ENCODE measurements around the gene NOA1.

Gene NOA1

DNA sequence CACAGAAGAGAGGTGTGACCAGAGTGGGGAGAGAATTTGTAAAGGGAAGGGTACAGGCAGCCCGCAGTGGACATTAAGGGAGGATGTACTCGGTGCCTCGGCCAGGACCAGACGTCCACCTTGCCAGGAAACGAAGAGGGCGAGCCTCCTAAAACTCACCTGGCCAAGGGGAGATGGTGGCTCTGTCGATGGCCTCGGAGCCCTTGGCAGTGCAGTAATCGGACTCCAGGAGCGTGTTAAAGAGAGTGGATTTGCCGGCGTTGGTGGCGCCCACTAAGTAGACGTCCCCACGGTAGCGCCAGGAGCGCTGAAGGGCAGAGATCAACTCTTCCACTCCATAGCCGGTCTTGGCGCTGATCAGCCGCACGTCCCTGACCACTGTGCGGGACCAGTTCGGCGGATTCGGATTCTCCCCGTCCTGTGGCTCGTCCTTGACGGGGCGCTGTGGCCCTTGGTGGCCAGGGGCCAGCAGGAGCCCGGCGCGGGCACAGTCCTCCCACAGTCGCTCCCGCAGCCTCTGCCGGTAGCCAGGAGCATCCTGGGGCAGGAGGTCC is 1.0 kb downstream of the NOA1 start:
- TF ChIP-seq CTCF (IDR thresholded peaks at IDR 0.05; ENCODE audit: low read depth, low read length), result no peak
- no peak for DNase-seq (ENCODE audit: extremely low read depth, low read depth)

- TF ChIP-seq CTCF (IDR thresholded peaks at IDR 0.05; ENCODE audit: low read depth, low read length), result no peak
- DNase-seq (ENCODE audit: extremely low read depth, low read depth), result no peak
Observed at GRCh38 chr4:56973336-56973735, 4.1 kb downstream of the NOA1 start.

- no peak for TF ChIP-seq CTCF (IDR thresholded peaks at IDR 0.05; ENCODE audit: low read depth, low read length)
- no peak for DNase-seq (ENCODE audit: extremely low read depth, low read depth)
Observed at GRCh38 chr4:56972809-56973208, 4.6 kb downstream of the NOA1 start.

GRCh38 chr4:56972389-56972788 is 5.0 kb downstream of the NOA1 start:
- no peak for TF ChIP-seq CTCF (IDR thresholded peaks at IDR 0.05; ENCODE audit: low read depth, low read length)
- DNase-seq (ENCODE audit: extremely low read depth, low read depth), result no peak

GRCh38 chr4:56971383-56971782 is 6.0 kb downstream of the NOA1 start:
- no peak for DNase-seq (ENCODE audit: extremely low read depth, low read depth)
- no peak for TF ChIP-seq CTCF (IDR thresholded peaks at IDR 0.05; ENCODE audit: low read depth, low read length)

- DNase-seq (ENCODE audit: extremely low read depth, low read depth), result no peak
- TF ChIP-seq CTCF (IDR thresholded peaks at IDR 0.05; ENCODE audit: low read depth, low read length), result no peak
Observed at GRCh38 chr4:56961107-56961500, 16.3 kb downstream of the NOA1 start.

- no peak for DNase-seq (ENCODE audit: extremely low read depth, low read depth)
- no peak for TF ChIP-seq CTCF (IDR thresholded peaks at IDR 0.05; ENCODE audit: low read depth, low read length)
Observed at GRCh38 chr4:56959100-56959499, 18.3 kb downstream of the NOA1 start.

Data from AG09319 (cell line).